ENCODE data around the gene KIAA0040.

The KIAA0040 gene

GRCh38 chr1:175120511-175120910 is 72.1 kb downstream of the KIAA0040 start:
- WGBS (ENCODE audit: extremely low coverage, insufficient coverage, low lambda C conversion rate), result no CpG with 5 or more reads among the region's 1 CpG
- Histone ChIP-seq H3K18ac (ENCODE audit: low read length) (no peak overlapping the region), H2BK15ac (replicated peaks; ENCODE audit: low read depth) (no peak overlapping the region), H3K36me3 (ENCODE audit: control insufficient read depth, insufficient read depth, low read length) (no peaks in the 10 kb centered on the region), H3K79me1 (ENCODE audit: low read length) (no peaks in the 10 kb centered on the region), H3K4me2 (ENCODE audit: low read length) (no peak overlapping the region), H4K5ac (ENCODE audit: low read length) (no peak overlapping the region), H3K9ac (ENCODE audit: low read length) (no peak overlapping the region), H4K8ac (ENCODE audit: low read depth, low read length) (no peak overlapping the region), H3K27me3 (ENCODE audit: insufficient read depth, low read length, poor library complexity) (no peaks in the 10 kb centered on the region), H3K56ac (ENCODE audit: low read length) (no peak overlapping the region), H2BK5ac (ENCODE audit: low read length) (no peak overlapping the region), H3K4me1 (ENCODE audit: control insufficient read depth, low read depth, low read length) (no peaks in the 10 kb centered on the region), H3K4me3 (ENCODE audit: low read length) (no peak overlapping the region), H2BK120ac (ENCODE audit: low read depth, low read length) (no peak overlapping the region), H3K4ac (ENCODE audit: low read depth, low read length) (no peak overlapping the region), H3K27ac (ENCODE audit: low read depth, low read length) (no peak overlapping the region), H2AK5ac (ENCODE audit: low read length) (no peak overlapping the region), H3K79me2 (ENCODE audit: control insufficient read depth, insufficient read depth, low read length) (no peaks in the 10 kb centered on the region), H3K23ac (ENCODE audit: low read length) (no peak overlapping the region)
- DNase-seq, result no peak

- no peak overlapping the region for H3K27ac ChIP-seq (ENCODE audit: low read depth, low read length)
- H2AK5ac ChIP-seq (ENCODE audit: low read length), result no peak overlapping the region
- H3K4me2 ChIP-seq (ENCODE audit: low read length), result no peak overlapping the region
- no peak overlapping the region for H3K18ac ChIP-seq (ENCODE audit: low read length)
- H3K36me3 ChIP-seq (ENCODE audit: control insufficient read depth, insufficient read depth, low read length), result no peaks in the 10 kb centered on the region
- H3K9ac ChIP-seq (ENCODE audit: low read length), result no peak overlapping the region
- no CpG with 5 or more reads among the region's 13 CpGs for WGBS (ENCODE audit: extremely low coverage, insufficient coverage, low lambda C conversion rate)
- H3K4me3 ChIP-seq (ENCODE audit: low read length), result no peak overlapping the region
- no peak for DNase-seq
- no peak overlapping the region for H2BK120ac ChIP-seq (ENCODE audit: low read depth, low read length)
- H3K79me2 ChIP-seq (ENCODE audit: control insufficient read depth, insufficient read depth, low read length), result no peaks in the 10 kb centered on the region
- H3K4me1 ChIP-seq (ENCODE audit: control insufficient read depth, low read depth, low read length), result no peaks in the 10 kb centered on the region
- no peak overlapping the region for H2BK15ac ChIP-seq (replicated peaks; ENCODE audit: low read depth)
- H4K5ac ChIP-seq (ENCODE audit: low read length), result no peak overlapping the region
- H4K8ac ChIP-seq (ENCODE audit: low read depth, low read length), result no peak overlapping the region
- H3K4ac ChIP-seq (ENCODE audit: low read depth, low read length), result no peak overlapping the region
- H2BK5ac ChIP-seq (ENCODE audit: low read length), result no peak overlapping the region
- H3K56ac ChIP-seq (ENCODE audit: low read length), result no peak overlapping the region
- H3K23ac ChIP-seq (ENCODE audit: low read length), result no peak overlapping the region
- no peaks in the 10 kb centered on the region for H3K27me3 ChIP-seq (ENCODE audit: insufficient read depth, low read length, poor library complexity)
- H3K79me1 ChIP-seq (ENCODE audit: low read length), result no peaks in the 10 kb centered on the region
Observed at GRCh38 chr1:175118375-175119367, 73.9 kb downstream of the KIAA0040 start.

GRCh38 chr1:175116903-175117302 is 75.7 kb downstream of the KIAA0040 start:
- no peak overlapping the region for H3K4ac ChIP-seq (ENCODE audit: low read depth, low read length)
- no peak overlapping the region for H3K4me3 ChIP-seq (ENCODE audit: low read length)
- H3K36me3 ChIP-seq (ENCODE audit: control insufficient read depth, insufficient read depth, low read length), result no peaks in the 10 kb centered on the region
- no peak overlapping the region for H4K5ac ChIP-seq (ENCODE audit: low read length)
- WGBS (ENCODE audit: extremely low coverage, insufficient coverage, low lambda C conversion rate), result no CpG with 5 or more reads among the region's 11 CpGs
- H4K8ac ChIP-seq (ENCODE audit: low read depth, low read length), result no peak overlapping the region
- no peak overlapping the region for H3K18ac ChIP-seq (ENCODE audit: low read length)
- no peaks in the 10 kb centered on the region for H3K27me3 ChIP-seq (ENCODE audit: insufficient read depth, low read length, poor library complexity)
- no peak overlapping the region for H2BK120ac ChIP-seq (ENCODE audit: low read depth, low read length)
- no peak overlapping the region for H3K9ac ChIP-seq (ENCODE audit: low read length)
- H2BK15ac ChIP-seq (replicated peaks; ENCODE audit: low read depth), result no peak overlapping the region
- H3K79me1 ChIP-seq (ENCODE audit: low read length), result no peaks in the 10 kb centered on the region
- H3K4me1 ChIP-seq (ENCODE audit: control insufficient read depth, low read depth, low read length), result no peaks in the 10 kb centered on the region
- H2BK5ac ChIP-seq (ENCODE audit: low read length), result no peak overlapping the region
- H3K4me2 ChIP-seq (ENCODE audit: low read length), result no peak overlapping the region
- H3K79me2 ChIP-seq (ENCODE audit: control insufficient read depth, insufficient read depth, low read length), result no peaks in the 10 kb centered on the region
- no peak overlapping the region for H3K56ac ChIP-seq (ENCODE audit: low read length)
- H2AK5ac ChIP-seq (ENCODE audit: low read length), result no peak overlapping the region
- no peak for DNase-seq
- no peak overlapping the region for H3K23ac ChIP-seq (ENCODE audit: low read length)
- no peak overlapping the region for H3K27ac ChIP-seq (ENCODE audit: low read depth, low read length)

- Histone ChIP-seq H2AK5ac (ENCODE audit: low read length) (no peak overlapping the region), H3K4ac (ENCODE audit: low read depth, low read length) (no peak overlapping the region), H3K4me1 (ENCODE audit: control insufficient read depth, low read depth, low read length) (no peaks in the 10 kb centered on the region), H2BK15ac (replicated peaks; ENCODE audit: low read depth) (no peak overlapping the region), H3K18ac (ENCODE audit: low read length) (no peak overlapping the region), H3K23ac (ENCODE audit: low read length) (no peak overlapping the region), H3K56ac (ENCODE audit: low read length) (no peak overlapping the region), H4K8ac (ENCODE audit: low read depth, low read length) (no peak overlapping the region), H3K36me3 (ENCODE audit: control insufficient read depth, insufficient read depth, low read length) (no peaks in the 10 kb centered on the region), H3K79me1 (ENCODE audit: low read length) (no peaks in the 10 kb centered on the region), H3K4me2 (ENCODE audit: low read length) (no peak overlapping the region), H3K27me3 (ENCODE audit: insufficient read depth, low read length, poor library complexity) (no peaks in the 10 kb centered on the region), H2BK5ac (ENCODE audit: low read length) (no peak overlapping the region), H3K79me2 (ENCODE audit: control insufficient read depth, insufficient read depth, low read length) (no peaks in the 10 kb centered on the region), H4K5ac (ENCODE audit: low read length) (no peak overlapping the region), H2BK120ac (ENCODE audit: low read depth, low read length) (no peak overlapping the region), H3K9ac (ENCODE audit: low read length) (no peak overlapping the region), H3K4me3 (ENCODE audit: low read length) (no peak overlapping the region), H3K27ac (ENCODE audit: low read depth, low read length) (no peak overlapping the region)
- DNase-seq, result no peak
- WGBS (ENCODE audit: extremely low coverage, insufficient coverage, low lambda C conversion rate), result no CpG with 5 or more reads among the region's 1 CpG
Observed at GRCh38 chr1:175116210-175116798, 76.3 kb downstream of the KIAA0040 start.

GRCh38 chr1:175114996-175115395 is 77.6 kb downstream of the KIAA0040 start:
- Histone ChIP-seq H2BK120ac (ENCODE audit: low read depth, low read length) (no peak overlapping the region), H2BK5ac (ENCODE audit: low read length) (no peak overlapping the region), H3K4me1 (ENCODE audit: control insufficient read depth, low read depth, low read length) (no peaks in the 10 kb centered on the region), H3K23ac (ENCODE audit: low read length) (no peak overlapping the region), H4K8ac (ENCODE audit: low read depth, low read length) (no peak overlapping the region), H3K4me2 (ENCODE audit: low read length) (no peak overlapping the region), H2BK15ac (replicated peaks; ENCODE audit: low read depth) (no peak overlapping the region), H3K9ac (ENCODE audit: low read length) (no peak overlapping the region), H3K56ac (ENCODE audit: low read length) (no peak overlapping the region), H3K4ac (ENCODE audit: low read depth, low read length) (no peak overlapping the region), H3K79me2 (ENCODE audit: control insufficient read depth, insufficient read depth, low read length) (no peaks in the 10 kb centered on the region), H3K18ac (ENCODE audit: low read length) (no peak overlapping the region), H2AK5ac (ENCODE audit: low read length) (no peak overlapping the region), H3K36me3 (ENCODE audit: control insufficient read depth, insufficient read depth, low read length) (no peaks in the 10 kb centered on the region), H4K5ac (ENCODE audit: low read length) (no peak overlapping the region), H3K4me3 (ENCODE audit: low read length) (no peak overlapping the region), H3K27me3 (ENCODE audit: insufficient read depth, low read length, poor library complexity) (no peaks in the 10 kb centered on the region), H3K79me1 (ENCODE audit: low read length) (no peaks in the 10 kb centered on the region), H3K27ac (ENCODE audit: low read depth, low read length) (no peak overlapping the region)
- no CpG with 5 or more reads among the region's 2 CpGs for WGBS (ENCODE audit: extremely low coverage, insufficient coverage, low lambda C conversion rate)
- DNase-seq, result no peak

Measured in mesendoderm (in vitro differentiated cells).